Spleen (tissue), 11 donors: ENCODE measurements around the gene ARL6IP4. TPM values are rescaled to one million over a fixed set of nuclear protein-coding genes. Genes with fewer than 3 reads are reported as not detected.

ENCODE experiments used
- DNase-seq: peaks from one replicate; pipeline ENCODE4 v3.0.0-alpha.2; 2020
- H3K27ac ChIP-seq, 8 donors: fragments of 200-600 bp; sonication (generic) in 7 of 8; 1 replicate in 4 of 8; 2 replicates in 4 of 8; pipeline versions ENCODE4 v1.5.0 to v1.8.0; 2016 to 2021; ENCODE audit warnings: inconsistent platforms in 4 of 8, mild to moderate bottlenecking in 4 of 8, moderate library complexity in 1 of 8
- H3K27me3 ChIP-seq, 7 donors: fragments of 200-600 bp; sonication (generic) in 6 of 7; replicated peaks in 1 of 7; 1 replicate in 4 of 7; 2 replicates in 3 of 7; pipeline versions ENCODE4 v1.5.0 to v1.8.0; 2016 to 2021; ENCODE audit warnings: inconsistent platforms in 3 of 7, mild to moderate bottlenecking in 1 of 7
- H3K36me3 ChIP-seq, 6 donors: fragments of 200-600 bp; sonication (generic) in 5 of 6; 1 replicate in 4 of 6; 2 replicates in 2 of 6; pipeline versions ENCODE4 v1.5.0 to v1.8.0; 2016 to 2021; ENCODE audit warnings: inconsistent platforms in 2 of 6
- H3K4me1 ChIP-seq, 6 donors: fragments of 200-600 bp; sonication (generic) in 5 of 6; 1 replicate in 3 of 6; 2 replicates in 3 of 6; pipeline versions ENCODE4 v1.5.0 to v1.8.0; 2016 to 2021; ENCODE audit warnings: inconsistent platforms in 3 of 6
- H3K4me3 ChIP-seq, 8 donors: fragments of 200-600 bp; sonication (generic) in 7 of 8; 1 replicate in 4 of 8; 2 replicates in 4 of 8; pipeline versions ENCODE4 v1.5.0 to v1.8.0; 2016 to 2021; ENCODE audit warnings: inconsistent platforms in 4 of 8, mild to moderate bottlenecking in 4 of 8, moderate library complexity in 2 of 8
- H3K9me3 ChIP-seq, 8 donors: fragments of 200-600 bp; sonication (generic) in 7 of 8; 1 replicate in 4 of 8; 2 replicates in 4 of 8; pipeline versions ENCODE4 v1.5.0 to v1.8.0; 2016 to 2021; ENCODE audit warnings: inconsistent platforms in 4 of 8
- CTCF ChIP-seq, 11 experiments: fragments of 200-600 bp in 7 of 11; fragments of 450-650 bp in 4 of 11; sonication (generic) in 4 of 11; IDR thresholded peaks in 8 of 11; conservative IDR thresholded peaks in 3 of 11; 1 replicate in 7 of 11; 2 replicates in 4 of 11; pipeline versions ENCODE4 v1.4.0 to v1.8.0; 2016 to 2021; ENCODE audit warnings: antibody characterized with exemption in 11 of 11, inconsistent platforms in 4 of 11, mild to moderate bottlenecking in 1 of 11
- POLR2A ChIP-seq, 3 donors: fragments of 450-650 bp; IDR thresholded peaks; one replicate each; pipeline ENCODE4 v1.5.1; 2017; ENCODE audit warnings: antibody characterized with exemption in 3 of 3, mild to moderate bottlenecking in 1 of 3
- POLR2AphosphoS5 ChIP-seq, 3 donors: sonication (generic); formaldehyde crosslinking; IDR thresholded peaks; one replicate each; pipeline ENCODE4 v1.5.1; 2017; ENCODE audit warnings: antibody characterized with exemption in 3 of 3
- WGBS, 5 donors: extraction: QIAGEN DNeasy Blood & Tissue Kit in 3 of 5; methylation state at CpG; one replicate each; pipeline versions ENCODE4 v1.1.5 to v1.1.7; 2013 to 2018; 5-methylcytosine and 5-hydroxymethylcytosine counted together
- intact Hi-C: fragments of 100-400 bp; cut with DNase I; formaldehyde crosslinking; loops from one replicate; pipeline ENCODE4 v1.15.0; 2023; ENCODE audit warnings: low total_unique reads
- polyA plus RNA-seq, 3 donors: library from polyadenylated mRNA; stranded (reverse); fragments of 200-250 nt; gene quantifications; one replicate each; pipeline ENCODE4 v1.2.1, GENCODE V29; 2013
- total RNA-seq, 7 donors: library from RNA; depleted of rRNA in 3 of 7; stranded (reverse); fragments of >200 nt in 3 of 7; fragmentation: NEBNext Ultra II Directional in 4 of 7; extraction: Animal tissue kit (Norgen Biotek cat#: 25700) in 4 of 7; gene quantifications; one replicate each; pipeline versions ENCODE4 v1.1.0 to v1.2.1, GENCODE V29; 2016 to 2021
- donor health status: healthy with polysubstance abuse.
- donor health status: DM: no; HTN: no; CAD: no; lungs with moderate emphysema.
- donor health status: DM: no; HTN: no; CAD: no.
- donor health status: Bipolar disorder and iron deficiency.
- donor health status: healthy.
- donor health status: DM: no; HTN: no; CAD: no.
- donor health status: DM: yes; HTN: yes; CAD: no.

Gene ARL6IP4
- total and polyA plus RNA-seq, 10 donors, result 150 to 419 (median 197) TPM

DNA sequence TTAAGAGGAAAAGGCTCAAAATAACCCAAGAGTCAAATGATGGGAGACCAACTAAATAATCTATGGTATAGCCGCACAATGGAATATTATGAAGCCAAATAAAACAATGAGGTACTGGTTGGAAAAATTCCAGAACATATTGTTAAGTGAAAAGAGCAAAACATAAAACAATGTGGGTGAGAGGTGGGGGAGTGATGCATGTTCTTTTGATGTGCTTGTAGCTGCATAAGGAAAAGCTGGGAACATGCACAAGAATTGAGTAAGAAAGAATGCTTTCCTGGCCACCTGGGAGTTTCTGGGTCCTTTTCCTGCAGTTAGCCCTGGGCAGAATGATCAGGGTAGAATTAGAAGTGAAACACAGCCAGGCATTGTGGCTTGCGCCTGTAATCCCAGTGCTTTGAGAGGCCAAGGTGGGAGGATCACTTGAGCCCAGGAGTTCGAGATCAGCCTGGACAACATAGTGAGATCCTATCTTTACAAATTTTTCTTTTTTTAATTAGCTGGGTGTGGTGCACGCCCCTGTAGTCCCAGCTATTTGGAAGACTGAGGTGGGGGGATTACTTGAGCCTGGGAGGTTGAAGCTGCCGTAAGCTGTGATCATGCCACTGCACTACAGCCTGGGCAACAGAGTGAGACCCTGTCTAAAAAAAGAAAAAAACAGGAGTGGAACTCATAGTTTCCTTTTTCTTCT, 22.1 kb upstream of the ARL6IP4 start:
- Histone ChIP-seq H3K9me3 (no peaks in the 10 kb centered on the region), H3K4me3 (no peak overlapping the region), H3K27me3 (no peaks in the 10 kb centered on the region), H3K36me3 (peaks cover 0 to 12% (median 2%) of the 10 kb centered on the region in 6 donors), H3K4me1 (peaks cover 0 to 5% (median under 1%) of the 10 kb centered on the region in 6 donors), H3K27ac (no peak overlapping the region)
- no peak for DNase-seq
- intact Hi-C loops, result no loop called here
- TF ChIP-seq POLR2AphosphoS5 (IDR thresholded peaks at IDR 0.05) (no peak), POLR2A (IDR thresholded peaks at IDR 0.05) (no peak), CTCF (IDR thresholded peaks at IDR 0.05 in 8 of 11, conservative IDR thresholded peaks at IDR 0.05 in 3 of 11) (no peak)
- WGBS, 5 donors, result 88 to 96% (median 92%) methylated on average over 5 of the region's 5 CpGs

GRCh38 chr12:122959566-122960192, 20.8 kb upstream of the ARL6IP4 start:
- DNase-seq, result no peak
- WGBS, 5 donors, result 94 to 95% (median 95%) methylated on average over 21 to 35 of the region's 35 CpGs
- Histone ChIP-seq H3K27ac (no peak overlapping the region), H3K36me3 (peaks cover 0 to 12% (median 2%) of the 10 kb centered on the region in 6 donors), H3K4me3 (no peak overlapping the region), H3K4me1 (peaks cover 0 to 19% (median 12%) of the 10 kb centered on the region in 6 donors), H3K27me3 (no peaks in the 10 kb centered on the region), H3K9me3 (no peaks in the 10 kb centered on the region)
- no peak for TF ChIP-seq POLR2AphosphoS5 (IDR thresholded peaks at IDR 0.05)
- TF ChIP-seq CTCF (IDR thresholded peaks at IDR 0.05 in 8 of 11, conservative IDR thresholded peaks at IDR 0.05 in 3 of 11), result no peak
- no peak for TF ChIP-seq POLR2A (IDR thresholded peaks at IDR 0.05)
- intact Hi-C loops, result no loop called here

DNA sequence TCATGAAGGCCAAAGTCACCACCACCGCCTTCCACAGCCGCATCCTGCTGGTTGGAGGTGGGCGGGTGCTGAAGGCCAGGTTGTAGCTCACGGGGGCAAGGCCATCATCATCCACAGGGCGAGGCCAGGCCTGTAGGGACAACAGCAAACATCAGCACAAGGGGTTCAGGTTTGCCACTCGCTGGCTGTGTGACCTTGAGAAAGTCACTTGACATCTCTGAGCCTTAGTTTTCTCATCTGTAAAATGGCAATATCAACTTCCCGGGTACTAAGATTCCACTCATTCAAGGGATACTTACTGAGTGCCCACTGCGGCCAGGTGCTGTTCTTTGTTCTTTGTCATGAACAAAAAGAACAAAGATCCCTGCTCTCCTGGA, 20.3 kb upstream of the ARL6IP4 start:
- peaks cover 0 to 12% (median 2%) of the 10 kb centered on the region in 6 donors for H3K36me3 ChIP-seq
- intact Hi-C loops, result no loop called here
- H3K4me3 ChIP-seq, result no peak overlapping the region
- no peak for TF ChIP-seq POLR2AphosphoS5 (IDR thresholded peaks at IDR 0.05)
- no peak for TF ChIP-seq CTCF (IDR thresholded peaks at IDR 0.05 in 8 of 11, conservative IDR thresholded peaks at IDR 0.05 in 3 of 11)
- TF ChIP-seq POLR2A (IDR thresholded peaks at IDR 0.05), result no peak
- H3K27me3 ChIP-seq, result no peaks in the 10 kb centered on the region
- DNase-seq, result no peak
- H3K9me3 ChIP-seq, result no peaks in the 10 kb centered on the region
- H3K4me1 ChIP-seq, result peaks cover 0 to 24% (median 15%) of the 10 kb centered on the region in 6 donors
- WGBS, 5 donors, result 90 to 95% (median 94%) methylated on average over 8 of the region's 8 CpGs
- no peak overlapping the region for H3K27ac ChIP-seq
